ENCODE measurements around the gene SFTA2. TPM values are rescaled to one million over a fixed set of nuclear protein-coding genes. Genes with fewer than 3 reads are reported as not detected.
A peak's percentile ranks its signal among the peaks of the same experiment; 100 is the strongest.
"Not testable (repeated sequence)": the region's sequence is repeated elsewhere in the genome, so short reads cannot be mapped to it uniquely, and the experiment has no call there.

The SFTA2 gene
- polyA plus RNA-seq = 0.60 TPM

GRCh38 chr6:30931969-30932645, at the start of gene SFTA2:
Gene SFTA2 (minus strand): TSS chr6:30932170. CDS start chr6:30932096, 74 bp downstream.
- Mint-ChIP-seq H3K9me3 (peaks cover 2 to 9% (median 4%) of the 10 kb centered on the region in 3 donors), H3K36me3 (peaks cover 3% of the 10 kb centered on the region), H3K27ac (peak within 1 kb of the TSS in 1 of 3 donors; percentile 71), H3K27me3 (no peaks in the 10 kb centered on the region), H3K4me1 (peaks cover 0 to 1% (median 0%) of the 10 kb centered on the region in 3 donors), H3K4me3 (no peak within 1 kb of the TSS)

- Mint-ChIP-seq H3K4me1 (peaks cover 6 to 24% (median 14%) of the 10 kb centered on the region in 3 donors), H3K27me3 (peaks cover 38% of the 10 kb centered on the region), H3K4me3 (peak overlapping the region in 1 of 4 donors; percentile 32), H3K9me3 (no peaks in the 10 kb centered on the region), H3K27ac (no peak overlapping the region), H3K36me3 (peaks cover 4% of the 10 kb centered on the region)
These were observed 47.7 kb upstream of the SFTA2 start for GRCh38 chr6:30979690-30980089.

- H3K27me3 Mint-ChIP-seq = peaks cover 38% of the 10 kb centered on the region
- H3K9me3 Mint-ChIP-seq = no peaks in the 10 kb centered on the region
- H3K36me3 Mint-ChIP-seq = peaks cover 4% of the 10 kb centered on the region
- H3K4me3 Mint-ChIP-seq = peak overlapping the region in 1 of 4 donors; percentile 6
- no peak overlapping the region for H3K27ac Mint-ChIP-seq
- H3K4me1 Mint-ChIP-seq = peaks cover 6 to 24% (median 14%) of the 10 kb centered on the region in 3 donors
These were observed 47.2 kb upstream of the SFTA2 start for GRCh38 chr6:30979141-30979540.

- no peaks in the 10 kb centered on the region for H3K9me3 Mint-ChIP-seq
- peaks cover 6% of the 10 kb centered on the region for H3K36me3 Mint-ChIP-seq
- peaks cover 6 to 15% (median 14%) of the 10 kb centered on the region in 3 donors for H3K4me1 Mint-ChIP-seq
- peaks cover 15% of the 10 kb centered on the region for H3K27me3 Mint-ChIP-seq
- H3K27ac Mint-ChIP-seq = no peak overlapping the region
- no peak overlapping the region for H3K4me3 Mint-ChIP-seq
These were observed 42.7 kb upstream of the SFTA2 start for GRCh38 chr6:30974490-30975252.

GRCh38 chr6:30972816-30973215, 40.8 kb upstream of the SFTA2 start:
- Mint-ChIP-seq H3K9me3 (no peaks in the 10 kb centered on the region), H3K36me3 (peaks cover 3% of the 10 kb centered on the region), H3K27me3 (peaks cover 5% of the 10 kb centered on the region), H3K4me1 (peaks cover 0 to 7% (median 7%) of the 10 kb centered on the region in 3 donors), H3K27ac (no peak overlapping the region), H3K4me3 (no peak overlapping the region)

- Mint-ChIP-seq H3K4me3 (no peak overlapping the region), H3K4me1 (peaks cover 0 to 7% (median 7%) of the 10 kb centered on the region in 3 donors), H3K27me3 (peaks cover 9% of the 10 kb centered on the region), H3K27ac (no peak overlapping the region), H3K36me3 (peaks cover 3% of the 10 kb centered on the region), H3K9me3 (no peaks in the 10 kb centered on the region)
These were observed 39.0 kb upstream of the SFTA2 start for GRCh38 chr6:30970946-30971345.

GRCh38 chr6:30969171-30969570, 37.2 kb upstream of the SFTA2 start:
- H3K36me3 Mint-ChIP-seq, H3K9me3 Mint-ChIP-seq, H3K4me3 Mint-ChIP-seq, H3K4me1 Mint-ChIP-seq, H3K27ac Mint-ChIP-seq: not testable (repeated sequence)
- H3K27me3 Mint-ChIP-seq = peaks cover 18% of the 10 kb centered on the region

GRCh38 chr6:30966154-30966553, 34.2 kb upstream of the SFTA2 start:
- H3K27me3 Mint-ChIP-seq = peaks cover 17% of the 10 kb centered on the region
- H3K36me3 Mint-ChIP-seq = no peaks in the 10 kb centered on the region
- H3K4me3 Mint-ChIP-seq = no peak overlapping the region
- peaks cover 0 to 7% (median 5%) of the 10 kb centered on the region in 3 donors for H3K4me1 Mint-ChIP-seq
- H3K9me3 Mint-ChIP-seq = no peaks in the 10 kb centered on the region
- no peak overlapping the region for H3K27ac Mint-ChIP-seq

GRCh38 chr6:30965140-30965601, 33.2 kb upstream of the SFTA2 start:
- Mint-ChIP-seq H3K4me3 (no peak overlapping the region), H3K27me3 (peaks cover 17% of the 10 kb centered on the region), H3K9me3 (no peaks in the 10 kb centered on the region), H3K4me1 (peaks cover 0 to 7% (median 5%) of the 10 kb centered on the region in 3 donors), H3K27ac (no peak overlapping the region), H3K36me3 (no peaks in the 10 kb centered on the region)

- no peaks in the 10 kb centered on the region for H3K9me3 Mint-ChIP-seq
- peaks cover 17% of the 10 kb centered on the region for H3K27me3 Mint-ChIP-seq
- H3K27ac Mint-ChIP-seq = no peak overlapping the region
- peaks cover 0 to 3% (median 2%) of the 10 kb centered on the region in 3 donors for H3K4me1 Mint-ChIP-seq
- H3K4me3 Mint-ChIP-seq = no peak overlapping the region
- H3K36me3 Mint-ChIP-seq = no peaks in the 10 kb centered on the region
These were observed 32.1 kb upstream of the SFTA2 start for GRCh38 chr6:30964075-30964474.

- no peaks in the 10 kb centered on the region for H3K9me3 Mint-ChIP-seq
- no peak overlapping the region for H3K27ac Mint-ChIP-seq
- H3K4me3 Mint-ChIP-seq = no peak overlapping the region
- no peaks in the 10 kb centered on the region for H3K36me3 Mint-ChIP-seq
- H3K27me3 Mint-ChIP-seq = peaks cover 17% of the 10 kb centered on the region
- H3K4me1 Mint-ChIP-seq = peaks cover 0 to 2% (median 0%) of the 10 kb centered on the region in 3 donors
These were observed 31.7 kb upstream of the SFTA2 start for GRCh38 chr6:30963641-30964040.

GRCh38 chr6:30962716-30963115, 30.7 kb upstream of the SFTA2 start:
- peaks cover 19% of the 10 kb centered on the region for H3K27me3 Mint-ChIP-seq
- H3K9me3 Mint-ChIP-seq = no peaks in the 10 kb centered on the region
- no peaks in the 10 kb centered on the region for H3K36me3 Mint-ChIP-seq
- peaks cover 0 to 2% (median 0%) of the 10 kb centered on the region in 3 donors for H3K4me1 Mint-ChIP-seq
- H3K27ac Mint-ChIP-seq = peak overlapping the region in 1 of 3 donors; percentile 47
- H3K4me3 Mint-ChIP-seq = no peak overlapping the region

GRCh38 chr6:30960907-30961673, 29.1 kb upstream of the SFTA2 start:
- H3K4me3 Mint-ChIP-seq = no peak overlapping the region
- peaks cover 18% of the 10 kb centered on the region for H3K27me3 Mint-ChIP-seq
- H3K36me3 Mint-ChIP-seq = no peaks in the 10 kb centered on the region
- H3K4me1 Mint-ChIP-seq = peaks cover 4 to 12% (median 11%) of the 10 kb centered on the region in 3 donors
- no peaks in the 10 kb centered on the region for H3K9me3 Mint-ChIP-seq
- H3K27ac Mint-ChIP-seq = peak overlapping the region in 1 of 3 donors; percentile 27

- Mint-ChIP-seq H3K27ac (no peak overlapping the region), H3K36me3 (no peaks in the 10 kb centered on the region), H3K27me3 (peaks cover 6% of the 10 kb centered on the region), H3K4me1 (peaks cover 11 to 22% (median 18%) of the 10 kb centered on the region in 3 donors), H3K4me3 (peak overlapping the region in 1 of 4 donors; percentile 72), H3K9me3 (no peaks in the 10 kb centered on the region)
These were observed 25.7 kb upstream of the SFTA2 start for GRCh38 chr6:30957716-30958115.

All from IgD-negative memory B cell (primary cell).